Hepatocyte (in vitro differentiated cells): Measurements from ENCODE around the gene RSPH9.

Source experiments
- CTCF ChIP-seq: fragments of 200-600 bp; sonication (generic); IDR thresholded peaks from 2 replicates; pipeline ENCODE4 v1.5.1; 2016; ENCODE audit warnings: antibody characterized with exemption, mild to moderate bottlenecking; ENCODE audit not compliant: poor library complexity
- EZH2phosphoT487 ChIP-seq: fragments of 200-600 bp; sonication (generic); IDR thresholded peaks from one replicate; pipeline ENCODE4 v1.6.1; 2018; ENCODE audit warnings: antibody characterized with exemption, mild to moderate bottlenecking, low read depth, moderate library complexity; ENCODE audit not compliant: unreplicated experiment, severe bottlenecking

- TF ChIP-seq EZH2phosphoT487 (no peak), CTCF (no peak)
Measured at GRCh38 chr6:43623880-43624785, 20.7 kb upstream of the RSPH9 start.
